K562 (cell line): Measurements from ENCODE around the gene KDM2A. TPM values are rescaled to one million over a fixed set of nuclear protein-coding genes. Genes with fewer than 3 reads are reported as not detected.

Source experiments
- ATAC-seq: fragments of 200-7000 bp; cut with Tn5 transposase; 3 replicates; pipeline ENCODE4 v1.9.1; 2020; ENCODE audit warnings: moderate library complexity
- BruUV-seq: library from RNA; stranded (reverse); fragments of 400-500 nt; replicated peaks from 2 replicates; lab custom pipeline; 2021; lab: Mats Ljungman, UMichigan
- CTCF ChIA-PET: fragments of 300-600 bp; formaldehyde crosslinking; extraction: SDS; loops from one replicate; lab custom pipeline; 2021; ENCODE audit warnings: low intra/inter-chr PET ratio; lab: Yijun Ruan, JAX
- POLR2A ChIA-PET: fragments of 300-600, 350-650 bp; sonication (Branson Sonifier 250); formaldehyde crosslinking; extraction: SDS; loops from one replicate; lab custom pipeline; 2021; ENCODE audit warnings: antibody characterized with exemption, inconsistent platforms; lab: Yijun Ruan, JAX
- DNase-seq, 4 experiments: peaks; one replicate each; pipeline versions ENCODE4 v3.0.0 to v3.0.0-alpha.2; 2011 to 2018; ENCODE audit warnings: low spot score in 3 of 4, mixed read lengths in 3 of 4; ENCODE audit errors: extremely low read depth in 1 of 4
- FAIRE-seq: peaks from 2 replicates; lab custom pipeline; 2011; peaks lifted over from hg19 to GRCh38; lab: Jason Lieb, UNC
- H2AFZ ChIP-seq: 2 replicates; pipeline ENCODE4 v1.6.0; 2011; ENCODE audit warnings: low read depth, low read length, control low read depth, inconsistent platforms
- H3K27ac ChIP-seq: fragments of 200-600 bp; 3 replicates; pipeline ENCODE4 v1.8.0; 2011; ENCODE audit warnings: low read depth, mild to moderate bottlenecking, control low read depth, inconsistent platforms, low read length, moderate library complexity, mixed read lengths; ENCODE audit errors: extremely low read depth
- H3K27me3 ChIP-seq, 2 experiments: fragments of 300-600 bp in 1 of 2; 2 replicates in 1 of 2; 3 replicates in 1 of 2; pipeline versions ENCODE4 v1.6.0 to v1.8.0; 2011; ENCODE audit warnings: inconsistent platforms in 2 of 2, low read length in 2 of 2, mild to moderate bottlenecking in 1 of 2, mixed read lengths in 1 of 2, moderate library complexity in 1 of 2; ENCODE audit not compliant: control insufficient read depth in 2 of 2, insufficient read depth in 2 of 2
- H3K36me3 ChIP-seq: fragments of 300-600 bp; 3 replicates; pipeline ENCODE4 v1.8.0; 2011; ENCODE audit warnings: mild to moderate bottlenecking, low read length, inconsistent platforms; ENCODE audit not compliant: control insufficient read depth, insufficient read depth
- H3K4me1 ChIP-seq, 2 experiments: fragments of 200-600 bp in 1 of 2; replicated peaks in 1 of 2; 2 replicates in 1 of 2; 3 replicates in 1 of 2; pipeline versions ENCODE4 v1.5.1 to v1.8.0; 2011; ENCODE audit warnings: inconsistent platforms in 2 of 2, low read length in 2 of 2, mild to moderate bottlenecking in 1 of 2, mixed read lengths in 1 of 2, moderate library complexity in 1 of 2; ENCODE audit not compliant: control insufficient read depth in 2 of 2, insufficient read depth in 2 of 2
- H3K4me2 ChIP-seq: 2 replicates; pipeline ENCODE4 v1.6.1; 2011; ENCODE audit warnings: low read length, control low read depth, inconsistent platforms, mixed read lengths; ENCODE audit not compliant: insufficient read depth
- H3K4me3 ChIP-seq: fragments of 200-600 bp; sonication (generic), shearing (Covaris generic); 2 replicates; pipeline ENCODE4 v1.5.1; 2016; ENCODE audit warnings: control low read depth, inconsistent platforms
- H3K79me2 ChIP-seq: fragments of 200-600 bp; 3 replicates; pipeline ENCODE4 v1.8.0; 2011; ENCODE audit warnings: low read length, inconsistent platforms; ENCODE audit not compliant: control insufficient read depth, insufficient read depth
- H3K9ac ChIP-seq, 2 experiments: 2 replicates each; pipeline versions ENCODE4 v1.6.0 to v1.6.1; 2011; ENCODE audit warnings: low read depth in 2 of 2, low read length in 2 of 2, control low read depth in 1 of 2, inconsistent platforms in 1 of 2, mild to moderate bottlenecking in 1 of 2, mixed read lengths in 1 of 2; ENCODE audit not compliant: insufficient read depth in 1 of 2
- H3K9me1 ChIP-seq: one replicate; pipeline ENCODE4 v1.6.0; 2011; ENCODE audit warnings: inconsistent platforms, mild to moderate bottlenecking, low read length, moderate library complexity; ENCODE audit not compliant: control insufficient read depth, insufficient read depth
- H3K9me3 ChIP-seq: replicated peaks from 2 replicates; pipeline ENCODE4 v1.5.1; 2011; ENCODE audit warnings: low read depth, low read length, inconsistent platforms; ENCODE audit not compliant: control insufficient read depth, insufficient read depth
- H4K20me1 ChIP-seq: replicated peaks from 2 replicates; pipeline ENCODE4 v1.6.1; 2011; ENCODE audit warnings: low read length, inconsistent platforms, mixed read lengths; ENCODE audit not compliant: control insufficient read depth, insufficient read depth
- CCAR2 ChIP-seq: fragments of 200-400 bp; formaldehyde crosslinking; IDR thresholded peaks from 2 replicates; pipeline ENCODE4 v1.6.1; 2017; ENCODE audit warnings: mild to moderate bottlenecking, low read depth, low read length
- CEBPG ChIP-seq, 3 experiments: fragments of 200-800 bp in 1 of 3; sonication (Bioruptor generic) in 1 of 3; sonication (generic) in 1 of 3; formaldehyde crosslinking in 1 of 3; IDR thresholded peaks in 2 of 3; conservative IDR thresholded peaks in 1 of 3; 2 replicates each; pipeline versions ENCODE4 v1.6.1 to v1.8.0; 2016 to 2022; ENCODE audit warnings: missing compliant biosample characterization in 2 of 3, missing genetic modification characterization in 2 of 3, mild to moderate bottlenecking in 1 of 3, missing genetic modification reagents in 1 of 3
- ETV1 ChIP-seq: fragments of 450-650 bp; conservative IDR thresholded peaks from 2 replicates; pipeline ENCODE4 v1.6.1; 2016; ENCODE audit warnings: missing genetic modification characterization, control low read depth, low read depth, missing compliant biosample characterization
- HMG20B ChIP-seq: fragments of 250-450 bp; sonication (Bioruptor Pico); IDR thresholded peaks from 2 replicates; pipeline ENCODE4 v1.5.0; 2021; ENCODE audit warnings: mild to moderate bottlenecking
- NR3C1 ChIP-seq: sonication (generic); formaldehyde crosslinking; IDR thresholded peaks from 2 replicates; pipeline ENCODE4 v1.8.1; 2022; ENCODE audit warnings: missing genetic modification reagents
- POLR2A ChIP-seq: fragments of 450-650 bp; conservative IDR thresholded peaks from 2 replicates; pipeline ENCODE4 v1.6.1; 2016
- SMAD3 ChIP-seq: fragments of 450-650 bp; formaldehyde crosslinking; conservative IDR thresholded peaks from 2 replicates; pipeline ENCODE4 v1.4.0; 2020; ENCODE audit warnings: mild to moderate bottlenecking
- ZZZ3 ChIP-seq: fragments of 450-650 bp; IDR thresholded peaks from 2 replicates; pipeline ENCODE4 v1.6.1; 2016; ENCODE audit warnings: antibody characterized with exemption, mild to moderate bottlenecking, moderate library complexity
- WGBS: fragments of 100-300 bp; shearing (Covaris generic); methylation state at CpG from one replicate; pipeline ENCODE4 v1.1.6; 2016; ENCODE audit warnings: low coverage, mixed read lengths; ENCODE audit not compliant: insufficient coverage; ENCODE audit errors: missing lambda C conversion rate; 5-methylcytosine and 5-hydroxymethylcytosine counted together
- in situ Hi-C: fragments of 300-500 bp; cut with MboI; formaldehyde crosslinking; loops from 4 replicates; pipeline ENCODE4 v1.15.0; 2018; ENCODE audit warnings: inconsistent platforms, mixed read lengths
- intact Hi-C: fragments of 100-400 bp; cut with micrococcal nuclease; formaldehyde crosslinking; loops from 2 replicates; pipeline ENCODE4 v1.14.2; 2022
- polyA plus RNA-seq, 8 experiments: library from polyadenylated mRNA; depleted of rRNA in 4 of 8; stranded (reverse) in 5 of 8; unstranded in 3 of 8; fragments of >200 nt; fragmentation: Nextera tagmentation in 2 of 8; fragmentation: Illumina TruSeq in 1 of 8; extraction: Ambion mirVana in 2 of 8; extraction: Trizol in 1 of 8; gene quantifications; 2 replicates each; pipeline versions ENCODE4 v1.2.1 to v1.2.3, GENCODE V29; 2011 to 2014; ENCODE audit warnings: inconsistent platforms in 1 of 8, missing spikeins in 1 of 8
- total RNA-seq, 7 experiments: library from RNA; depleted of rRNA in 6 of 7; stranded (reverse); fragments of >200 nt in 6 of 7; fragmentation: Illumina TruSeq in 2 of 7; extraction: Trizol in 2 of 7; gene quantifications; 2 replicates each; pipeline versions ENCODE4 v1.2.1 to v1.2.3, GENCODE V29; 2011 to 2021; ENCODE audit warnings: low replicate concordance in 1 of 7
- TF ChIP-seq, protein P1 (sequence below): fragments of 450-650 bp; IDR thresholded peaks from 2 replicates; pipeline ENCODE4 v1.6.1; 2018; ENCODE audit not compliant: partially characterized antibody
- TF ChIP-seq, protein P2 (sequence below), 2 experiments: fragments of 200-800 bp in 1 of 2; sonication (Bioruptor generic) in 1 of 2; sonication (generic) in 1 of 2; formaldehyde crosslinking in 1 of 2; IDR thresholded peaks in 1 of 2; conservative IDR thresholded peaks in 1 of 2; 2 replicates each; pipeline versions ENCODE4 v1.5.0 to v1.6.1; 2016 to 2020; ENCODE audit warnings: missing compliant biosample characterization in 1 of 2, missing genetic modification characterization in 1 of 2, missing genetic modification reagents in 1 of 2
- TF ChIP-seq, protein P3 (sequence below): sonication (generic); formaldehyde crosslinking; IDR thresholded peaks from 2 replicates; pipeline ENCODE4 v1.8.0; 2022; ENCODE audit warnings: mild to moderate bottlenecking, missing genetic modification reagents
- TF ChIP-seq, protein P4 (sequence below): fragments of 450-650 bp; formaldehyde crosslinking; IDR thresholded peaks from 2 replicates; pipeline ENCODE4 v1.4.0; 2022; ENCODE audit warnings: missing genetic modification characterization

Gene KDM2A
- total and polyA plus RNA-seq, 9 of the 15 experiments (the other 6 are each of a cell fraction or from before 2014, with no cell fraction given) = 5.0 to 39.3 (median 21.3) TPM

DNA sequence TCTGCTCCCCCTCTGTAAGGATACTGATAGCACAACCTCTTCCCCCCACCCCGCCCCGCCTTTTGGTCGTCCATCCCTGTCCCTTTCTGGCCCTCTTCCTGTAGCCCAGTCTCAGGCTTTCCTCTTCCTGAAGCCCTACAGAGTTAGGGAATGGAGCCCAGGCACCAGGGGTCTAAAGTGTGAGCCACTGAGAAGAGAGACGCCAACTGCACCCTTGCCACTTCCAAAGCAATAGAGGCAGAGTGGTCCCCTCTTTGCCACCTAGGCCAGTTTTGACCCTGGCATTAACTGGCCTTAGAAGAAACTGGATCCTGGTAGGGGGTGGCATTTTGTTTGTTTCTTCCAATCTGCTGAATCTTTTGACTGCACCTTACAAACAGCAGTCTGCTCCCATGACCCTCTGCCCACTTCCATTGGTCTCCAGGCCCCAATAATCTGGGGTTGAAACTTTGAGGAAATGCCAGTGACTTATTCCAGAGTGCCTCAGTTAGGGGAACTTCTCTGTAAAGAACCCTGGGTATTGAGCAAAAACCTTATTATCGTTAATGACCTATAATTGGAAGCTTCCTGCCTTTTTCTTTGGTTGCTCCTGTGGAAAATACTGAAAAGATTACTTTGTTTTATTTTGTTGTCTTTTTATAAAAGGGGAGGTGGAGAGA, 137.5 kb downstream of the KDM2A start:
- in situ Hi-C loops (no loop called here), intact Hi-C loops (no loop called here)
- 48% methylated on average over 3 of the region's 5 CpGs for WGBS
- no TSS peak for BruUV-seq
- Histone ChIP-seq H3K27me3 (no peaks in the 10 kb centered on the region), H3K4me1 (peaks cover 4 to 18% of the 10 kb centered on the region in 2 experiments; a peak in 4 of 5 replicates), H3K36me3 (peaks cover 57% of the 10 kb centered on the region), H4K20me1 (peaks cover 15% of the 10 kb centered on the region; the same call in 1 of the 2 replicates), H3K79me2 (no peaks in the 10 kb centered on the region; the same call in 2 of the 3 replicates), H2AFZ (no peak overlapping the region), H3K9me1 (no peaks in the 10 kb centered on the region), H3K4me3 (no peak overlapping the region), H3K4me2 (no peak overlapping the region), H3K9me3 (no peaks in the 10 kb centered on the region), H3K9ac (no peak overlapping the region), H3K27ac (no peak overlapping the region)
- ATAC-seq (no peak; the same call in 2 of the 3 replicates), DNase-seq (no peak), FAIRE-seq (no peak)
- ChIA-PET POLR2A (interaction anchor here (1.6 kb wide), 1 partner anchor 61 kb away, joined by 5 read pairs; no protein-coding TSS in a partner anchor), CTCF (no interaction called here)
- TF ChIP-seq CEBPG (CRISPR knock-in tag; IDR thresholded peaks at IDR 0.05) (no peak), CEBPG (tag; conservative IDR thresholded peaks at IDR 0.05 in 1 of 2, IDR thresholded peaks at IDR 0.05 in 1 of 2) (no peak), CCAR2 (no peak), POLR2A (peak; percentile 44; the same call in 1 of the 2 replicates), NR3C1 (CRISPR knock-in tag) (no peak), ETV1 (no peak), HMG20B (CRISPR knock-in tag) (no peak), ZZZ3 (no peak), SMAD3 (CRISPR knock-in tag) (no peak)
- TF ChIP-seq, protein P1, sequence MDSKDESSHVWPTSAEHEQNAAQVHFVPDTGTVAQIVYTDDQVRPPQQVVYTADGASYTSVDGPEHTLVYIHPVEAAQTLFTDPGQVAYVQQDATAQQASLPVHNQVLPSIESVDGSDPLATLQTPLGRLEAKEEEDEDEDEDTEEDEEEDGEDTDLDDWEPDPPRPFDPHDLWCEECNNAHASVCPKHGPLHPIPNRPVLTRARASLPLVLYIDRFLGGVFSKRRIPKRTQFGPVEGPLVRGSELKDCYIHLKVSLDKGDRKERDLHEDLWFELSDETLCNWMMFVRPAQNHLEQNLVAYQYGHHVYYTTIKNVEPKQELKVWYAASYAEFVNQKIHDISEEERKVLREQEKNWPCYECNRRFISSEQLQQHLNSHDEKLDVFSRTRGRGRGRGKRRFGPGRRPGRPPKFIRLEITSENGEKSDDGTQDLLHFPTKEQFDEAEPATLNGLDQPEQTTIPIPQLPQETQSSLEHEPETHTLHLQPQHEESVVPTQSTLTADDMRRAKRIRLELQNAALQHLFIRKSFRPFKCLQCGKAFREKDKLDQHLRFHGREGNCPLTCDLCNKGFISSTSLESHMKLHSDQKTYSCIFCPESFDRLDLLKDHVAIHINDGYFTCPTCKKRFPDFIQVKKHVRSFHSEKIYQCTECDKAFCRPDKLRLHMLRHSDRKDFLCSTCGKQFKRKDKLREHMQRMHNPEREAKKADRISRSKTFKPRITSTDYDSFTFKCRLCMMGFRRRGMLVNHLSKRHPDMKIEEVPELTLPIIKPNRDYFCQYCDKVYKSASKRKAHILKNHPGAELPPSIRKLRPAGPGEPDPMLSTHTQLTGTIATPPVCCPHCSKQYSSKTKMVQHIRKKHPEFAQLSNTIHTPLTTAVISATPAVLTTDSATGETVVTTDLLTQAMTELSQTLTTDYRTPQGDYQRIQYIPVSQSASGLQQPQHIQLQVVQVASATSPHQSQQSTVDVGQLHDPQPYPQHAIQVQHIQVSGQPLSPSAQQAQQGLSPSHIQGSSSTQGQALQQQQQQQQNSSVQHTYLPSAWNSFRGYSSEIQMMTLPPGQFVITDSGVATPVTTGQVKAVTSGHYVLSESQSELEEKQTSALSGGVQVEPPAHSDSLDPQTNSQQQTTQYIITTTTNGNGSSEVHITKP = peak; percentile 19
- TF ChIP-seq, protein P2, sequence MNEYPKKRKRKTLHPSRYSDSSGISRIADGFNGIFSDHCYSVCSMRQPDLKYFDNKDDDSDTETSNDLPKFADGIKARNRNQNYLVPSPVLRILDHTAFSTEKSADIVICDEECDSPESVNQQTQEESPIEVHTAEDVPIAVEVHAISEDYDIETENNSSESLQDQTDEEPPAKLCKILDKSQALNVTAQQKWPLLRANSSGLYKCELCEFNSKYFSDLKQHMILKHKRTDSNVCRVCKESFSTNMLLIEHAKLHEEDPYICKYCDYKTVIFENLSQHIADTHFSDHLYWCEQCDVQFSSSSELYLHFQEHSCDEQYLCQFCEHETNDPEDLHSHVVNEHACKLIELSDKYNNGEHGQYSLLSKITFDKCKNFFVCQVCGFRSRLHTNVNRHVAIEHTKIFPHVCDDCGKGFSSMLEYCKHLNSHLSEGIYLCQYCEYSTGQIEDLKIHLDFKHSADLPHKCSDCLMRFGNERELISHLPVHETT (CRISPR knock-in tag; conservative IDR thresholded peaks at IDR 0.05 in 1 of 2, IDR thresholded peaks at IDR 0.05 in 1 of 2) = no peak
- TF ChIP-seq, protein P3, sequence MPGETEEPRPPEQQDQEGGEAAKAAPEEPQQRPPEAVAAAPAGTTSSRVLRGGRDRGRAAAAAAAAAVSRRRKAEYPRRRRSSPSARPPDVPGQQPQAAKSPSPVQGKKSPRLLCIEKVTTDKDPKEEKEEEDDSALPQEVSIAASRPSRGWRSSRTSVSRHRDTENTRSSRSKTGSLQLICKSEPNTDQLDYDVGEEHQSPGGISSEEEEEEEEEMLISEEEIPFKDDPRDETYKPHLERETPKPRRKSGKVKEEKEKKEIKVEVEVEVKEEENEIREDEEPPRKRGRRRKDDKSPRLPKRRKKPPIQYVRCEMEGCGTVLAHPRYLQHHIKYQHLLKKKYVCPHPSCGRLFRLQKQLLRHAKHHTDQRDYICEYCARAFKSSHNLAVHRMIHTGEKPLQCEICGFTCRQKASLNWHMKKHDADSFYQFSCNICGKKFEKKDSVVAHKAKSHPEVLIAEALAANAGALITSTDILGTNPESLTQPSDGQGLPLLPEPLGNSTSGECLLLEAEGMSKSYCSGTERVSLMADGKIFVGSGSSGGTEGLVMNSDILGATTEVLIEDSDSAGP (CRISPR knock-in tag) = no peak
- TF ChIP-seq, protein P4, sequence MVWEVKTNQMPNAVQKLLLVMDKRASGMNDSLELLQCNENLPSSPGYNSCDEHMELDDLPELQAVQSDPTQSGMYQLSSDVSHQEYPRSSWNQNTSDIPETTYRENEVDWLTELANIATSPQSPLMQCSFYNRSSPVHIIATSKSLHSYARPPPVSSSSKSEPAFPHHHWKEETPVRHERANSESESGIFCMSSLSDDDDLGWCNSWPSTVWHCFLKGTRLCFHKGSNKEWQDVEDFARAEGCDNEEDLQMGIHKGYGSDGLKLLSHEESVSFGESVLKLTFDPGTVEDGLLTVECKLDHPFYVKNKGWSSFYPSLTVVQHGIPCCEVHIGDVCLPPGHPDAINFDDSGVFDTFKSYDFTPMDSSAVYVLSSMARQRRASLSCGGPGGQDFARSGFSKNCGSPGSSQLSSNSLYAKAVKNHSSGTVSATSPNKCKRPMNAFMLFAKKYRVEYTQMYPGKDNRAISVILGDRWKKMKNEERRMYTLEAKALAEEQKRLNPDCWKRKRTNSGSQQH = no peak
